Dermis blood vessel endothelial cell (primary cell): ENCODE data around the gene FZD2. TPM values are rescaled to one million over a fixed set of nuclear protein-coding genes. Genes with fewer than 3 reads are reported as not detected.
A peak's percentile ranks its signal among the peaks of the same experiment; 100 is the strongest.
"Not testable (repeated sequence)": the region's sequence is repeated elsewhere in the genome, so short reads cannot be mapped to it uniquely, and the experiment has no call there.

ENCODE experiments used
- DNase-seq: peaks from one replicate; pipeline ENCODE4 v3.0.0; 2010
- total RNA-seq: library from RNA; depleted of rRNA; stranded (reverse); fragments of >200 nt; gene quantifications from 2 replicates; pipeline ENCODE4 v1.2.3, GENCODE V29; 2014

The FZD2 gene
- total RNA-seq = 0.68 and 1.0 TPM in 2 replicates

DNA sequence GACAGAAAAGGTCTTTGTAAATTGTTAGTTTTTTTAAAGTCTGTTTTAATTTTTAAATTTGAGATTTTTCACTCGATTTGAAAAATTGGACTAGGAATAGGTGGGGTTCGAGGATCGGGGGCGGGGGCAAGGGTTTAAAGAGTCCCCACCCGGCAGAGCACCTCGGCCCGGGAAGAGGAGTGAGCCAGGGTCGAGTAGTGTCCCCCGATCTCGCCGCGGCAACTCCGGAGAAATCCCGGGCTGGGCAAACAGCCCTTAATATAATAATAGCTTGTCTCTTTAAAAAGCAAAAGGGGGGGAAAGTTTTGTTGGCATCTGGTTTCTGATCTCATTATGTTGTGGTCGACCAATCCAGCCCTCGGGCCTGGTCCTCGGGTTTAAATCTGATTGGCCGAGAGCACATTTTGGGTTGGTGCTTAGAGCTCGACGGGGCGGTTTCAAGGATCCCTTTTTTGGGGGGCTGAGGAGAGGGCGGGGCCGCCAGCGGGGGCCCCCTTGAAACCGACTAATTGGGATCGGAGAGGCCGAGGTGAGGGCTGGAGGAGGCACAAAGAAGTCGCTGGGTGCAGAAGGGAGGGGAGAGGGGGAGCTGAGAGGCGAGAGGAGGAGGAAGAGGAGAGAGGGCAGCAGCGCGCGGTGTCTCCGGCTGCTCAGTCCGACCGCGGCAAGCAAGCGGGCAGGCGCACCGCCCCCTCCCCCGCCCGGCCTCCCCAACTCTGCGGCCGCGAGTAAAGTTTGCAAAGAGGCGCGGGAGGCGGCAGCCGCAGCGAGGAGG is at the start of gene FZD2:
TSS of gene FZD2 (plus strand) at position 653 of the 775 bp plus-strand sequence. CDS start 205 bp downstream, outside the sequence.
- DNase-seq = peak; percentile 82

DNA sequence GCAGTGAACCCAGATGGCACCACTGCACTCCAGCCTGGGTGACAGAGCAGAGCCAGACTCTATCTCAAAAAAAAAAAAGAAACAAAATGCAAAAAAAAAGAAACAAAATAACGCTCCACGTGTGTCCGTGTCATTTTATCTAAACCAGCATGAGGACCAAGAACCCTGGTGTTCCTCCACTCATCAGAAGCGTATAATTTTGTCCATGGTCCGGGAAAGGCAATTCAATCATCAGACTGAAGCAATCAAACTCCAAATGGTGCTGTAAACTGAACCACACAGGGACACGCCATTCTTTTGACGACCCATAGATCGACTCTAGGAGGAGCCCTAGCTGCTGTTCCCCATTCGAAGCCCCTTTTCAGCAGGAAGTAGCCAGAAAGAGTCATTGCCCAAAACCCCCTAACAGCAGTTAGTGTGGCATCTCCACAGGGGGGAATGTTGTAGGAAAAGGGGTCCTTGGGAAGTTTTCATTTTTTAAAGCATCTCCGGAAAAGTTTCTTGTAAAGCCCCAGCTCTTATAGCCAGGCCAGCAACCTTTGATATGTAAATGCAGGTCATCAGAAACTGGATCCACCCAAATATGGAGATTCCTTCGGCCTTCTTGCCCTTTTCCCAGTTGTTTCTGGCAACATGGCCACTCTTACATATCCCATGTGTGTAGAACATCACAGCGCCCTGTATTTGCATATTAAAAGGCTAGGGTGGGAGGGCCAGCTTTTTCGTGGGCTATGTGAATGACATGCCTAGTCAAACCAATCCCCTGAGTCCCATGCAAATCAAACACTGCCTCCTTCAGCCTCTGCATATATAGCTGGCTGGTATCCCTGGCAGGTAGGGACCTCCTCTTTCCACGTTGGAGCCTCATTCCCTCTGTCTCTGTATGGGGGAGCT is 45.8 kb upstream of the FZD2 start:
- DNase-seq = not testable (repeated sequence)

DNA sequence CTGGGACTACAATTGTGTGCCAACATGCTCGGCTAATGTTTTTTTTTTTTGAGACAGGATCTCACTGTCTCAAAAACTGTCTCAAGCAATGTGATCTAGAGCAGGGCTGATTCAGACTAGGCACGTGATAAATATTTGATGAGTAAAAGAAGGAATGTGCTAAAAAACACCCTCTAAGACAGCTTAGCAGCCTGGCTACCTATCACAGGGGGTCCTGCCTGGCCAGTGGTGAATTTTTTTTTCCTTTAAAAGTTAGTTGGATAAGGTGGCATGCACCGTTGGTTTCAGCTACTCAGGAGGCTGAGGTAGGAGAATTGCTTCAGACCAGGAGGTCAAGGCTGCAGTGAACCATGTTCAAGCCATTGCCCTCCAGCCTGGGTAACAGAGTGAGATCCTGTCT is 39.3 kb upstream of the FZD2 start:
- no peak for DNase-seq

DNA sequence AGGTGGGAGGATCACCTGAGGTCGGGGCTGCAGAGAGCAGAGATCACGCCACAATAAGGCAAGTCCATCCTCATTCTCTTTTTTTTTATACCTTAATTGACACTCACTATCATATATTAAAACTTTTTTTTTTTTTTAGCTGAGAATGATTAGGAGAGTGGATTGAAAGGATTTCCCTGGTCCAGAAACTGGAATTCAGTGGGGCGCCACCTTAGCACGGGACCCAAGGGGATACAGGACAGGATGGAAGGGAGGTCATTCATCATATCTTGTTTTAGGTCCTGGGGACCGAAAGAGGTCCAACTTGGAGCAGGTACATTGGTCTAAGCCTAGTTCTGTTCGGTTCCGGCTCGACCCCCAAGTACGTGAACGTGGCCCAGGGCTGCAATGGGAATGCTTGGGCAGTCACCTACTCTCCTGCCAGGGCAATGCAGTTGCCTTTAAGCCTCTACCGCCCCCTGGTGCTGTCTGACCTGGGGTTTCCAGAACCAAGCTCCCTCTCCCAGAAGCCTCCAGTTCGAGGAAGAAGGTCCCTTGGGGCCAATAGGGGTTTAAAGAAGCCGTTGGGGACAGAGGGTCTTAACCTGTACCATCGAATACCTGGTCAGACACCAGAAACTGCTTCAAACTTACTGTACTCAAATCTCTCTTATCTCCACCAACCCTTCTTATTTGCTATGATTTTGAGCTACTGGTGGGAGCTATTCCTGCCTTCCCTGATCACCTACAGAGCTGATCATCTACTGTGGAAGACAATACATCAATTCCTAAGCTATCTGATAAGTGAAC is 34.2 kb upstream of the FZD2 start:
- DNase-seq = peak; percentile 84

DNA sequence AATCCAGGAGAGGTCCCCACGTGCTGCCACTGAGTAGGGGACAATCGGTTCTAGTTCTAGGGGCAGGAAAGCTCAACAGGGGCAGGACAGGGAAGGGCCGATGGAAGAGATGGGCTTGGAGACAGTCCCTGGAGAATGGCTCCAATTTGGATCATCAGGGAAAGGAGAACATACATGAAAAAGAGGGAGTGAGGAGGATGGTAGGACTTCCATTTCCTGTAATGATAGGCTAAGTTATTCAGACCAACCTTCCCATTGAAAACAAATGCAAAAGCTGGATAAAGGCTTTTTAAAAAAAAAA is 33.7 kb upstream of the FZD2 start:
- DNase-seq = no peak

DNA sequence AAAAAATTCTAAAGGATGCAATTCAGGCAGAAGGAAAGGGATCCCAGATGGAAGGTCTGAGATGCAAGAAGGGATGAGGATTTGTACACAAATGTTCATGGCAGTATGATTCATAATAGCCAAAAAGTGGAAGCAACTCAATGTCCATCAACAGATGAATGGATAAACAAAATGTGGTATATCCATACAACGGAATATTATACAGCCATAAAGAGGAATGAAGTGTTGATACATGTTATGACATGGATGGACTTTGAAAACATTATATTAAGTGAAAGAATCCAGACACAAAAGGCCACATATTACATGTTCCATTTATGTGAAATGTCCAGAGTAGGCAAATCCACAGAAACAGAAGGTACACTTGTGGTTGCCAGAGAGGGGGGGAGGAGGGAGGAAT is 30.2 kb upstream of the FZD2 start:
- no peak for DNase-seq

DNA sequence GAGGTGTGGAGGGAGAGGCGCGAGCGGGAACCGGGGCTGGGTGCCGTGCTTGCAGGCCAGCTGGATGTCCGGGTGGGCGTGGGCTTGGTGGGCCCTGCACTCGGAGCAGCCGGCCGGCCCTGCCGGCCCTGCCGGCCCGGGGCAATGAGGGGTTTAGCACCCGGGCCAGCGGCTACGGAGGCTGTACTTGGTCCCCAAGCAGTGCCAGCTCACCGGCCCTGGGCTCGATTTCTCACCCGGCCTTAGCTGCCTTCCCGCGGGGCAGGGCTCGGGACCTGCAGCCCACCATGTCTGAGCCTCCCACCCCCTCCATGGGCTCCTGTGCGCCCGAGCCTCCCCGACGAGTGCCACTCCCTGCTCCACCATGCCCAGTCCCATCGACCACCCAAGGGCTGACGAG is 29.3 kb upstream of the FZD2 start:
- no peak for DNase-seq

DNA sequence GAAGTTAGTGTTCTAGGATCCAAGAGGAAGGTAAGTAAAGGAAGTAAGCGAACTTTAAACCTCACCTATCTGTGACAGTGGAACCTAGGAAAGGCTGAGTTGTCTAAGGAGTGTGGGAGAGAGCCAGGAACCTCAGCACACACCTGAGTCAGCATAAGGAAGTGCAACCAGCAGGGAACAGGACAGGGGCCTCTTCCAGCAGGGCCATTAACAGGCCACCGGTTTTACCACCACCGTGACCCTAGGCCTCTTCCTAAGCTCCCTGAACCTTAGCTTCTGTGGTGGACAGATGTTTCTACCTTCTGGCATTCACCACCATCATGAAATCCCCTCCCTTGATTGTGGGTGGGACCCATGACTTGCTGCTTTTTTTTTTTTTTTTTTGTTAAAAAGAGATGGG is 27.4 kb upstream of the FZD2 start:
- no peak for DNase-seq

DNA sequence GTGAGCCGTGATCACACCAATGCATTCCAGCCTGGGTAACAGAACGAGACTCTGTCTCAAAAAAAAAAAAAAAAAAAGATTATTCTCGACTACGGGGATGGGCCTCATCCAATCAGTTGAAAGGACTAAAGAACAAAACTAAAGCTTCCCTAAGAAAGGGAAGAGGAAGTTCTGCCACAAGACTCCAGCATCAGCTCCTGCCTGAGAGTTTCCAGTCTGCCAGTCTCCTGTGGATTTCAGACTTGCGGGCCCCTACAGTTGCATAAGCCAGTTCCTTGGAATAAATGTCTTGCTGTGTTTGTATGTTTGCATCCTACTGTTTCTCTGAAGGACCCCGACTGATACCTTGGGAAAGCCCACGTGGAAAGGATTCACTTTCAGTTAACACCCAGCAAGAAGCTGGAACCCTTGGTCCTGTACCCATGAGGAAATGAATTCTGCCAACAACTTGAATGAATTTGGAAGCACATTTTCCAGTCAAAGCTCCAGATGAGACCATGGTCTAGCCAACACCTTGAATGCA is 26.3 kb upstream of the FZD2 start:
- no peak for DNase-seq

DNA sequence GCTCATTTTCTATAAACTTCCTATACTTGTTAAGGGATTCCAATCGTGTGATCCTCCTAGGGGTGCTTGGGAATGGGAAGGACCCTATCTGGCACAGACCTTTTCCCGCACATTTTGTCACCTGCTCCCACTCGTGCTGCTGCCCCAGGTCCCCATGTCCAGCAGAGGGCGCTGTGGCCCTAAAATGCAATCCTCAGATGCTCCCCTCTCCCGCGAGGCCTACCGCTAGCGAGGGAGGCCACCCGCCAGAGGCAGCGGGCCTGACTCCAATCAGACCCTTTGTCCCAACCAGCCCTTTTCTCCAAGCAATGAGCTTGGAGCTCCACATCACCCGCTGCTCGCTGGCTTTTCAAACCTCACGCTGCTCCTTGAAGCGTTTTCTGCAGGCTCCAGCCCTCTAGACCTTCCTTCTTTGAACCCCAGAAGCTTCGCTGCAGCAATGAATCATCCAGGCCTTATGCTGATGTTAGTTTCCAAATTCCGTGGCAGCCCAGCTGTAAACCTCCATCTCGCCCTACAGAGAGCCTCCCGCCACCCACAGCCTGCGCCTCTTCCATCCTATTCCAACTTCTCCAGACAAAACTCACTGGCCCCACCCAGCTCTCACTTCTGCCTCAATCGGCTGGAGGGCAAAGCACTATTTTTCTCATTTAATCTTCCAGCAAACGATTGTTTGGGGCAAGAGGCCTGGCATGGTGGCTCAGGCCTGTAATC is 23.6 kb upstream of the FZD2 start:
- peak; percentile 89 for DNase-seq

DNA sequence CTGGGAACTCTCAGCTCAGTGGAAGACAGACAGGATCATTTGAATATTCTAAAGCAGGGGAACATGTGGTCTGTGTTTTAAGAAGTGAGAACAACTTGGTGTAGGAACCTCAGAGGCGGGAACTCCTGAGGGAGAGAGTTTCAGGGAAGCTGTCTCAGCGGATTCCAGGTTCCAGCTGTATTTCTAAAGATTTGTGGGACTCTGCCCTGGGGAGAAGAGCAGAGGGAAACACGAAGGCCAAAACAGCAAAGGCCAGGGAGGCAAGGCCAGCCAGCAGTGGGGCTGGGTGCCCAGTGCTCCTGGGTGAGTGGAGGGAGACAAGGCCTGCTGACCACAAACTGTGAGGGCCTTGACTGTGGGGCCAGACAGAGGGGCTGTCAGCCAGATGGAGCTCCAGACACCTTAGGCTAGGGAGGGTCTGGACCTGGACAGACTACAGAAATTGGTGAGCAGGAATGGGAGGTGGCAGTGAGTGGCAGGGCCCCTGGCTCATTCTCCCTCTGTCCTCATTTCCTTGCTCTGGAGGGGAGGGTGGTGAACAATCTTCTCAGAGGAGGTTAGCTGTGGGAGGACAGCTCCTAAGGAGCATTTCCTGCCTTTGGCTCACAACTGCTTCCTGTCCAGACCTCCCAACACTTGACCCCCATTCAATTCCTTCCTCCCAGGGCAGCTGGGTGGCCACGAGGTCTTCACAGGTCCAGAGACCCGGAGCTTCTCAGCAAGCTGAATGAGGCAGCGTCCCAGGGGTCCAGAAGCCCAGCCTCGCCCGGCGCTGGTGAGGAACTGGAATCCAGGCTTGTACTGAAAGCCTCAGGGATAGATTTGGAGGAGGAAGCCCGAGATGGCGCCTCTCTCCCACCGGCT is 21.0 kb upstream of the FZD2 start:
- peak; percentile 52 for DNase-seq

DNA sequence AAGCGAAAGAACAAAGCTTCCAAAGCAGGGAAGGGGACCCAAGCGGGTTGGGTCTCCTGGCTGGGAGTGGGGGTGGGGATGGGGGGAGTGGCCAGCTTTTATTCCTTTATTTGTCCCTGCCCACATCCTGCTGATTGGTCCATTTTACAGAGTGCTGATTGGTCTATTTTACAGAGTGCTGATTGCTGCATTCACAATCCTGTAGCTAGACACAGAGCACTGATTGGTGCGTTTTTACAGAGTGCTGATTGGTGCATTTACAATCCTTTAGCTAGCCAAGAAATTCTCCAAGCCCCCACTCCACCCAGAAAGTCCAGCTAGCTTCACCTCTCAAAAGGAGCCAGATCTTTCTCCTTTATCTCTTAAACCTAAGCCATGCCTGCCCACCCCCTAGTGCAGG is 19.4 kb upstream of the FZD2 start:
- DNase-seq = not testable (repeated sequence)

DNA sequence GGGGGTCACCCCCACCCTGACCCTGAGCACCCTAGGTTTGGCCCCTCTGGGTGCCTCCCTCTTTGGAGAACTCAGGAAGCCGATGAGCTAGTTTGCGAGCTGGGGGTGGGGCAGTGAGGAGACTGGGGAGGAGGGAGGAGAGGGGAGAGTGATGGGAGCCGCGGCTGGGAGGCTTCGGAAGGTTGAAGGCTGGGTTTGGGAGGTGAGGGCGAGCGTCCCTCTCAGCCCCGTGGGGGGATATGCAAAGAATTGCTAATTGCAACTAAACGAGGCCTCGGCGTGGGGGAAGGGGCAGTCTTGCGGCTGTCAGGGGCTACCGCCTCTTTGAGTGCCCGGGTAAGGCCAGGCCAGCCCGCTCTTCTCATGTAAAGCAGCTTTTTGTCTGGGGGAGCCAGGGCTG is 17.6 kb upstream of the FZD2 start:
- DNase-seq = no peak

DNA sequence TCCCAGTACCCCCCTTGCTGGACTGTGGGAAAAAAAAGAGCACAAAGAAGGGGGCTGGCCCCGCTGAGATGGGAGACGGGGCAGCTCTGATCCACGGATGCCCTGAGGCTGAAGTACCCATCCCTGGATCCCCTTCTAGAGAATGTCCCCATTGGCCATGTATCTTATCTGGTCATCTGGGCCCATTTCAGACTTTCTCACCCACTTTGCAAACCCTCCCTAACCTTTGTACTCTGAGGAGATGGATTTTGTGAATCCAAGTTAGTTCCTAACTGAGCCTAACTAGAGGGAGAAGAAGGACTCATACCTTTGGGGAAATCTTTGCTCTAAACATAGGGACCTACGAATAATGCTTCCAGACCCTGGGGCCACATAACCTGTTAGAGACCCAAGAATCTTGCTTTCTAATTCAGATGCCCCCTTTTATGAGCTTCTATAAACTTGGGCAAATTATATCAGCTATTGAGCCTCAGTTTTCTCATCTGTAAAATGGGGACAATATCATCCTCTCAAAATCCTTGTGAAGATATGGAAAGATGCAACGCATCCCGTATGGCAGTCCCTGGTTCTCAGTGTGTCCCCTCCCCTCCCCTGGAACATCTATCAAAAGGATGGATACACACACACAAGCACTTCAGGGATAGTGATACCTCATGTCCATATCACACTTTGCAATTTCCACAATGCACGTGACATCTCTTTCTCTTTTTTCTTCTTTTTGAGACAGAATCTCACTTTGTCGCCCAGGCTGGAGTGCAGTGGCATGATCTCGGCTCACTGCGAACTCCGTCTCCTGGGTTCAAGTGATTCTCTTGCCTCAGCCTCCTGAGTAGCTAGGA is 16.8 kb upstream of the FZD2 start:
- no peak for DNase-seq

DNA sequence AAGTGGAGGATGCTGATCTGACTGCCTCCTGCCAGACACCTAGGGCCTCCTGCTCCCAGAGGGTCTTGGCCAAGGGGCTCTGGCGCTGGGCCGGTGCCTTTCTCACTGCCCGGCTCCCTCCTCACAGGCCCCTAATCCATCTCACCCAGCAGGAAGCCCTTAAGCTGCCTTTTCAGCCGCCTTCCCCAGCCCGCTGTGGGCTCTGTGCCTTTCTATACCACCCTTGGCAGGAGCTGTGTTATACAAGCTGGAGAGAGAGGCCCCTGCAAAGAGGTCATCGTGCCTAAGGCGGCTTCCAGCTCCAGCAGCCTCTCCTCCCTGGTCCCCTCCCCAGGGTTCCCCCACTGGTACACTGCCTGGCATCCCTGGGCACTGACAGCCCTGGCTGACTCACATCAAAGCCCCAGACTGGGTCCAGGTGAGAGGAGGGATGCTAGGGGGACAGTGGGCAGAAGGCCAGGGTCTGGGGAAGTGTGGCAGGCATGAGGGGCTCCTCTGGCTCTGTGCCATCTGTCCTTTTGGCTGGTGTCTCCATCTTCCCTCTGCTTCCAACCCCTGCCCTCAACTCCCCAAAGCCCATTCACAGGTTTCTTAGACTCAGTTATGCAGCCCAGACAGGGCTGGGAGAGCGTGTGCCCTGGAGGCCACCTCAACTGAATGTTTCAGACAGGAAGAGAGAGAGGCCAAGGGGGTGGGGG is 15.3 kb upstream of the FZD2 start:
- no peak for DNase-seq

DNA sequence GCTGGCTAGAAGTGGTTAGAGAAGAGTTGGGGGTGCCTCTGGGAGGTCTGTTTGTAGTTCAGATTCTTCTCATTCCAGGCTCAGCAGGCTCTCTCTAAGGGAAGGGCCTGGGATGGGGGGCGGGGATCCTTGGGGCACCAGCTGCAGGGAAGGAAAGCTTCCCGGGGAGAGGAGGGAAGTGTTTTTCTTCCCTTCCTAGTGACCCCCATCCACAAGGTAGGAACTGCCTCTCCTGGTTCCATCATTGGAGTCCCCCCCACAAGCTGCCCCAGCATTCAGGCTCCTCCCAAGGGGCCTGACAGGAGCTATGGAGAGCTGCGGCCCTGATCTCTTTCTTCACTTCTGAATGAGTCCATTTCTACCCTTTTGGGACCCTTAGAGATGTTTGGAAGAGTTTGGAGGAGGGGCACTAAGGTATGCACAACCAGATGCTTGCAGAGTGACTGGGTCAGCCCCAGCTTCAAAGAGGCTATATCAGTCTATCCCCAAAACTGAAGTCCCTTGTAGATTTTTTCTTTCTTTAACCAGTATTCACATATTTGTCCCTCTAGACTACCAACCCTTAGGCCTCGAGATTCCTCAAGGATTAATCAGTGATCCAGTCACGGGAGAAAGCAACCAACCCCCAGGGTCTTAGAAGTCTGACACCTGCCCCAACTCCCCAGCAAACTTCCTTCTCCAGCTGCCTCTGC is 13.9 kb upstream of the FZD2 start:
- DNase-seq = no peak

DNA sequence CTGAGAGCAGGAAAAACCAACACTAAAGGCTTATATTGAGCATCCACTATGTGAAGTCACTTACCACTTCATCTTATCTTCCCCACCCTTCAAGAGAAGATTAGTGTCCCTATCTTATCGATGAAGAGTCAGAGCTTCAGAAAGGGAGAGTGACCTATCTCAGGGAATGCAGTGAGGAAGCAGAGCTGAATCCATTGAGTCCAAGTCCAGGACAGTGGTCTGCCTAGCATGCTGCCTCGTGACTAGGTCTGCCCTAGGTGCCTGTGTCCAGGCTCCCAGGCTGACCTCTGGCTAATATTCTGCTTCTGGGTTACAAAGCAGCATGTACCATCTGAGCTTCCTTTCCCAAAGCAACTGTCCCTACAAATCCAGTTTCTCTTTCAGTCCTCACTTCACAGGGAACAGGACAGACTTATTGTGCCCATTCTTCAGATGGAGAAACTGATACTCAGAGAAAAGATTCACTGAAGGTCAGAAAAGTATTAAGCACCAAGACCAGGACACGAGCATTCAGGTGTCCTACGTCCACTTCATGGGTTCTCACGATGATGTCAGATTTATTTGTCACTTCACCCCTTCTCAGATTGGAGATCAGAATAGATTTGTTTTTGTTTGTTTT is 13.3 kb upstream of the FZD2 start:
- DNase-seq = no peak
